Central memory CD8-positive, alpha-beta T cell (primary cell): ENCODE measurements around the gene ZNF750.
A peak's percentile ranks its signal among the peaks of the same experiment; 100 is the strongest.

Source experiments
- ATAC-seq: fragments of 150-1000 bp; cut with Tn5 transposase; replicated peaks from 2 replicates; pipeline ENCODE4 v1.10.0; 2022; ENCODE audit warnings: mild to moderate bottlenecking, moderate FRiP score, moderate number of reproducible peaks; ENCODE audit not compliant: poor library complexity, severe bottlenecking; ENCODE audit errors: extremely low read depth
- DNase-seq, 2 donors: peaks; one replicate each; pipeline ENCODE4 v3.0.0; 2021; ENCODE audit warnings: low spot score in 2 of 2
- H3K27ac Mint-ChIP-seq: one replicate; pipeline ENCODE4 v1.8.0; 2022; ENCODE audit warnings: low read depth, mild to moderate bottlenecking, moderate library complexity, mixed read lengths
- H3K27me3 Mint-ChIP-seq: one replicate; pipeline ENCODE4 v1.8.0; 2022; ENCODE audit warnings: mixed read lengths
- H3K36me3 Mint-ChIP-seq: one replicate; pipeline ENCODE4 v1.8.0; 2022; ENCODE audit warnings: mild to moderate bottlenecking, moderate library complexity, mixed read lengths; ENCODE audit not compliant: insufficient read depth
- H3K4me1 Mint-ChIP-seq: one replicate; pipeline ENCODE4 v1.8.0; 2022; ENCODE audit warnings: mixed read lengths
- H3K4me3 Mint-ChIP-seq: one replicate; pipeline ENCODE4 v1.8.0; 2022; ENCODE audit warnings: mild to moderate bottlenecking, moderate library complexity, mixed read lengths
- H3K9me3 Mint-ChIP-seq: one replicate; pipeline ENCODE4 v1.8.0; 2022; ENCODE audit warnings: mixed read lengths

The ZNF750 gene

DNA sequence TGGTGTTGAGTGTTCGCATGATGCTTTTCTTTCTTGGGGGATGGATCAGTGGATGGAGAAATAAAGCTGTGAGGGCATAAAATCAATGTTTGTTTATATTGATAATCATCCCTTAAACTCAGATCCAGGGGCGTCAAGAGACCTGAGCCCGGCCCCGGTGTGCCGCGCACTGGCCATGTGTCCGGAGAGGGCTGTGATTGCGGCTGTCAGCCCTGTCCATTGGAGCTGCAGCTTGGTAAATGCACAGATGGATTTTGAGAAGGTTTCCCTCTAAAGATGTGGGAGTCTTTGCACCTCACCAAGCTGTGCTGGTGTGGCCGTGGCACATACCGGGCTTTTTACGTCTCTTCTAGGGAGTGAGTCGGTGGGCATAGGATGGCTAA lies 21.6 kb upstream of the ZNF750 start:
- H3K4me1 Mint-ChIP-seq = peaks cover 55% of the 10 kb centered on the region
- H3K27me3 Mint-ChIP-seq = no peaks in the 10 kb centered on the region
- H3K4me3 Mint-ChIP-seq = no peak overlapping the region

DNA sequence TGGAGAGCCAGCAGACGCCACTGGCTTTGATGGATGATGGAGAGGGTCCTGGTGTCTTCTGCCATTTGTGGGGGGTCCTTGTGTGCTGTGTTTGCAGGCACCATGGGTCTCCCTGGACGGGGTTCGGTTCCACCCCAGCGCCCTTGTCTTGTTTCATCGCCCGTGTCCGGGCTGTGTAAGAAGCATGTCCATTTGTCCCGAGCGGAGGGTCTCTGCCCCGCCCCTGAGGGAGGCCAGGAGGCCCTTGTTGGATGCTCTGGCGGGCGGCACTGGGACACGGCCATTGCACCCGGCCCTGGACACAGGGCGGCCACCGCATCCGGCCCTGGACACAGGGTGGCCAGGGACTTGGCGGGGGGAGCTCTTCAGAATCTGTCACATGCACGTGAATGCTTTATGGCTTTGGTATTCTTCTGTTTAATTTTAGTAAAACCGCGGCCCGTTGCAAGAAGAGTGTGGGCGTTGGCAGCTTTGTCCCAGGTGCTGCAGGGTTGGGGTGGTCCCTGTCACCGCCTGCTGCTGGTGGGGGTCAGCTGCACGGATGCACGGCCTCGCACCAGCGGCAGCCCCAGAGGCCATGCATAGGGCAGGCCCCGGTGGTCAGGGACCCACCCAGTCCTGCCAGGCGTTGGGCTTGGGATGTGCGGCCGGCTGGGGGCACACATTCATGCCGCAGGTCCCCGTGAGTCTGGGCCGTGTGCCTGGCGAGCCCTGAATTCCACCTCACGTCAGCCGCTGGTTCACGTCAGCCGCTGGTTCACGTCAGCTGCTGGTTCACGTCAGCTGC lies 21.0 kb upstream of the ZNF750 start:
- ATAC-seq (no peak), DNase-seq (no peak)
- H3K4me3 Mint-ChIP-seq = peak overlapping the region; percentile 74
- H3K36me3 Mint-ChIP-seq = peaks cover 12% of the 10 kb centered on the region
- H3K27me3 Mint-ChIP-seq = no peaks in the 10 kb centered on the region
- H3K27ac Mint-ChIP-seq = peak overlapping the region; percentile 93
- H3K9me3 Mint-ChIP-seq = no peaks in the 10 kb centered on the region
- peaks cover 55% of the 10 kb centered on the region for H3K4me1 Mint-ChIP-seq

More for the DNA sequence above, 21.6 kb upstream of the ZNF750 start:
- no peak for ATAC-seq
- peak overlapping the region; percentile 38 for H3K27ac Mint-ChIP-seq
- peaks cover 10% of the 10 kb centered on the region for H3K36me3 Mint-ChIP-seq
- H3K9me3 Mint-ChIP-seq = no peaks in the 10 kb centered on the region
- no peak for DNase-seq

GRCh38 chr17:82859431-82860403 lies 19.9 kb upstream of the ZNF750 start:
- Mint-ChIP-seq H3K27me3 (no peaks in the 10 kb centered on the region), H3K9me3 (no peaks in the 10 kb centered on the region), H3K4me3 (peak overlapping the region; percentile 74), H3K27ac (peak overlapping the region; percentile 93), H3K4me1 (peaks cover 48% of the 10 kb centered on the region), H3K36me3 (peaks cover 12% of the 10 kb centered on the region)
- DNase-seq (no peak), ATAC-seq (peak; percentile 11)

DNA sequence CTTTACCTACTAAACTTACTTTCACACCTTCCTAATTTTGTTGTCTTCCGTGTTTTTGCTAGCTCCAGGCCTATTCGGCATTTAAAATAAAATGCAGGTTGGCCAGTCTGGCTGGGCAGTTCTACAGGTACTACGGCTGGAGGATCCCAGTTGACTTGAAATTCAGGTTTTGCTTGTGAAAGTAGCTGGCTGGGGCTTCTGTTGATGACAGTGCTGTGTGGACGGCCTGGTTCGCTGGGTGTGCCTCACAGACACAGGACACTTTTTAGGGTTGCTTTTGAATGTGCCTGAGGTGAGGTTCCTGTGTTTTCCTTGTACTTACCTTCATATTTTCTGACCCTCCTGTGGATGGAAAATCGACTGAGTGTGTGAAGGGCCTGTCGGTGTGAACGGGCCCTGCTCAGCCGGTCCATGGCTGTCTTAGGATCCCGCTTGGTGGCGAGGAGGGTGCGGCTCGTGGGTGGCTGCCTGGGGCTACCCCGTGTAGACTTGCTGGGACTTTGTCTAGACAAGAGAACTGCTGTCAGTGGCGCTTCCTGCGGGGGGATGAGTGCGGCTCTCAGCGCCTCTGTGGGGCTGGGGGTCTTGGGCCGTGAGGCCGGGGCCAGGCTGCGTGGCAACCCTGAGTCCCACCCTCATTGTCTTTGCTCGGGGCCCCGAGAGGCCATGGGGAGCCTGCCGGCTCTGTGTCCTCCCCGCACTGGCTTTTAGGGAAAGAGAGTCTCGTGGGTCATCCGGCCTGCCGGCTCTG lies 18.7 kb upstream of the ZNF750 start:
- ATAC-seq (peak; percentile 50), DNase-seq (peak in 1 of 2 donors; percentile 14)
- Mint-ChIP-seq H3K4me1 (peaks cover 38% of the 10 kb centered on the region), H3K36me3 (peaks cover 7% of the 10 kb centered on the region), H3K4me3 (peak overlapping the region; percentile 74), H3K9me3 (no peaks in the 10 kb centered on the region), H3K27ac (peak overlapping the region; percentile 93), H3K27me3 (no peaks in the 10 kb centered on the region)

GRCh38 chr17:82856361-82856760 lies 16.5 kb upstream of the ZNF750 start:
- Mint-ChIP-seq H3K27ac (no peak overlapping the region), H3K27me3 (no peaks in the 10 kb centered on the region), H3K4me3 (no peak overlapping the region), H3K36me3 (peaks cover 5% of the 10 kb centered on the region), H3K9me3 (no peaks in the 10 kb centered on the region), H3K4me1 (peaks cover 27% of the 10 kb centered on the region)
- ATAC-seq = no peak
- DNase-seq = no peak

GRCh38 chr17:82854226-82854625 lies 14.4 kb upstream of the ZNF750 start:
- no peak for ATAC-seq
- no peaks in the 10 kb centered on the region for H3K9me3 Mint-ChIP-seq
- peaks cover 21% of the 10 kb centered on the region for H3K4me1 Mint-ChIP-seq
- no peaks in the 10 kb centered on the region for H3K27me3 Mint-ChIP-seq
- H3K36me3 Mint-ChIP-seq = peaks cover 5% of the 10 kb centered on the region
- H3K27ac Mint-ChIP-seq = no peak overlapping the region
- no peak overlapping the region for H3K4me3 Mint-ChIP-seq
- DNase-seq = no peak

- Mint-ChIP-seq H3K9me3 (no peaks in the 10 kb centered on the region), H3K27me3 (no peaks in the 10 kb centered on the region), H3K27ac (no peak overlapping the region), H3K4me1 (peaks cover 22% of the 10 kb centered on the region), H3K36me3 (peaks cover 5% of the 10 kb centered on the region), H3K4me3 (no peak overlapping the region)
- ATAC-seq (no peak), DNase-seq (no peak)
These were observed 11.6 kb upstream of the ZNF750 start for GRCh38 chr17:82851381-82851780.

GRCh38 chr17:82849076-82849945 lies 9.5 kb upstream of the ZNF750 start:
- Mint-ChIP-seq H3K27ac (no peak overlapping the region), H3K4me1 (peaks cover 22% of the 10 kb centered on the region), H3K27me3 (no peaks in the 10 kb centered on the region), H3K4me3 (no peak overlapping the region), H3K9me3 (no peaks in the 10 kb centered on the region), H3K36me3 (peaks cover 6% of the 10 kb centered on the region)
- ATAC-seq (no peak), DNase-seq (no peak)

- peaks cover 21% of the 10 kb centered on the region for H3K4me1 Mint-ChIP-seq
These were observed 8.3 kb upstream of the ZNF750 start for GRCh38 chr17:82848022-82848592.

GRCh38 chr17:82846061-82846691 lies 6.4 kb upstream of the ZNF750 start:
- H3K36me3 Mint-ChIP-seq = peaks cover 2% of the 10 kb centered on the region
- H3K27me3 Mint-ChIP-seq = no peaks in the 10 kb centered on the region
- H3K4me1 Mint-ChIP-seq = peaks cover 21% of the 10 kb centered on the region
- ATAC-seq (no peak), DNase-seq (no peak)
- H3K4me3 Mint-ChIP-seq = no peak overlapping the region
- no peaks in the 10 kb centered on the region for H3K9me3 Mint-ChIP-seq
- H3K27ac Mint-ChIP-seq = no peak overlapping the region

More at GRCh38 chr17:82848022-82848592, 8.3 kb upstream of the ZNF750 start:
- H3K27me3 Mint-ChIP-seq = no peaks in the 10 kb centered on the region
- DNase-seq = peak in 1 of 2 donors; percentile 50
- ATAC-seq = peak; percentile 92
- no peaks in the 10 kb centered on the region for H3K9me3 Mint-ChIP-seq
- H3K27ac Mint-ChIP-seq = no peak overlapping the region
- H3K36me3 Mint-ChIP-seq = peaks cover 2% of the 10 kb centered on the region
- peak overlapping the region; percentile 18 for H3K4me3 Mint-ChIP-seq

- H3K36me3 Mint-ChIP-seq = peaks cover 2% of the 10 kb centered on the region
- H3K27ac Mint-ChIP-seq = no peak overlapping the region
- peaks cover 21% of the 10 kb centered on the region for H3K4me1 Mint-ChIP-seq
- H3K9me3 Mint-ChIP-seq = no peaks in the 10 kb centered on the region
- no peaks in the 10 kb centered on the region for H3K27me3 Mint-ChIP-seq
- H3K4me3 Mint-ChIP-seq = no peak overlapping the region
- no peak for DNase-seq
- no peak for ATAC-seq
These were observed 5.5 kb upstream of the ZNF750 start for GRCh38 chr17:82845163-82845807.
